Retinal pigment epithelial cell (primary cell): ENCODE measurements around the gene IFRD1.

Source experiments
- DNase-seq: peaks from one replicate; pipeline ENCODE4 v3.0.0-alpha.2; 2010; ENCODE audit warnings: low read depth
- H3K4me3 ChIP-seq: 2 replicates; pipeline ENCODE4 v1.5.1; 2011; ENCODE audit warnings: mild to moderate bottlenecking, low read length, control low read depth, moderate library complexity
- TF ChIP-seq, protein P1 (sequence below): conservative IDR thresholded peaks from 2 replicates; pipeline ENCODE4 v1.5.1; 2011; ENCODE audit warnings: low read depth, low read length, control low read depth, inconsistent platforms

The IFRD1 gene

GRCh38 chr7:112485766-112486165 is 35.5 kb downstream of the IFRD1 start:
- H3K4me3 ChIP-seq: no peak overlapping the region
- TF ChIP-seq, protein P1, sequence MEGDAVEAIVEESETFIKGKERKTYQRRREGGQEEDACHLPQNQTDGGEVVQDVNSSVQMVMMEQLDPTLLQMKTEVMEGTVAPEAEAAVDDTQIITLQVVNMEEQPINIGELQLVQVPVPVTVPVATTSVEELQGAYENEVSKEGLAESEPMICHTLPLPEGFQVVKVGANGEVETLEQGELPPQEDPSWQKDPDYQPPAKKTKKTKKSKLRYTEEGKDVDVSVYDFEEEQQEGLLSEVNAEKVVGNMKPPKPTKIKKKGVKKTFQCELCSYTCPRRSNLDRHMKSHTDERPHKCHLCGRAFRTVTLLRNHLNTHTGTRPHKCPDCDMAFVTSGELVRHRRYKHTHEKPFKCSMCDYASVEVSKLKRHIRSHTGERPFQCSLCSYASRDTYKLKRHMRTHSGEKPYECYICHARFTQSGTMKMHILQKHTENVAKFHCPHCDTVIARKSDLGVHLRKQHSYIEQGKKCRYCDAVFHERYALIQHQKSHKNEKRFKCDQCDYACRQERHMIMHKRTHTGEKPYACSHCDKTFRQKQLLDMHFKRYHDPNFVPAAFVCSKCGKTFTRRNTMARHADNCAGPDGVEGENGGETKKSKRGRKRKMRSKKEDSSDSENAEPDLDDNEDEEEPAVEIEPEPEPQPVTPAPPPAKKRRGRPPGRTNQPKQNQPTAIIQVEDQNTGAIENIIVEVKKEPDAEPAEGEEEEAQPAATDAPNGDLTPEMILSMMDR: no peak
- DNase-seq: no peak

- DNase-seq: no peak
- TF ChIP-seq, protein P1: no peak
- H3K4me3 ChIP-seq: no peak overlapping the region
Observed at GRCh38 chr7:112487457-112488263, 37.4 kb downstream of the IFRD1 start.

DNA sequence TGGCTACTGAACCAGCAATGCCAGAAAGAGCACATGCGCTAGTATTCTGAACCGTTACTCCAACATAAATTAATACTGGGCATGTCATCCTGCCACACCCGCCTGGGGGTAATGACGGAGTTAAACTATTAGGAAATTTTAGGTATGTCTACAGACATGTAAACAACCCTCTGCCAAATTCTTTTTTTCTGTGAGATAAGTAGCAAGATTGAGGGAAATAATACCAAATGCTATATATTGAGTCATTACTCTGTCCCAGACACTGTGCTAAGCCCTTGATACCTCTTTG is 37.9 kb downstream of the IFRD1 start:
- DNase-seq: no peak
- TF ChIP-seq, protein P1: no peak
- H3K4me3 ChIP-seq: no peak overlapping the region

DNA sequence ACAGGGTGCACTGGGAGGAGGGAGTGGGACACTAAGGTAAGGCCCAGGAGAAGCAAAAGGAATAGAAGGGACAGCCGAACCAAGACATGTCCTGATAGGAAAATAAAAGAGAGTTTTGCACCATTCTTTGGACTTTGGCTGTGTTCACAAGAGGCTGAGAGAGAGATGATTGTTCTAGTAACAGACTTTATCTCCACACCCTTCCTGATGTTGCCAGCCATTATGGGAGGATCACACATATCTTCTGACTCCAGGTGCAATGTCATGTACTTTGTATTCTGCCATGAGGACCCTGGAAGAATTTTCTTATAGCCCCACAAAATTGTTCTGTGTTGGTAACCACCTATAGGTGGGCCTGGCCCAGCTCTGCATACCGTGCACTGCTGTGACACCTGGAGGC is 41.9 kb downstream of the IFRD1 start:
- no peak overlapping the region for H3K4me3 ChIP-seq

GRCh38 chr7:112494656-112495055 is 44.4 kb downstream of the IFRD1 start:
- H3K4me3 ChIP-seq: no peak overlapping the region
- no peak for DNase-seq
- TF ChIP-seq, protein P1: no peak

More for the DNA sequence above, 41.9 kb downstream of the IFRD1 start:
- TF ChIP-seq, protein P1: no peak
- DNase-seq: no peak

- no peak for DNase-seq
- H3K4me3 ChIP-seq: no peak overlapping the region
Observed at GRCh38 chr7:112495156-112495788, 45.0 kb downstream of the IFRD1 start.

More at GRCh38 chr7:112495156-112495788, 45.0 kb downstream of the IFRD1 start:
- TF ChIP-seq, protein P1: no peak
